Inflammatory macrophage (primary cell): ENCODE measurements around the gene MOGAT2.

Experiments used
- DNase-seq, 2 donors: peaks; one replicate each; pipeline ENCODE4 v3.0.0-alpha.2; 2020 to 2022

The MOGAT2 gene

DNA sequence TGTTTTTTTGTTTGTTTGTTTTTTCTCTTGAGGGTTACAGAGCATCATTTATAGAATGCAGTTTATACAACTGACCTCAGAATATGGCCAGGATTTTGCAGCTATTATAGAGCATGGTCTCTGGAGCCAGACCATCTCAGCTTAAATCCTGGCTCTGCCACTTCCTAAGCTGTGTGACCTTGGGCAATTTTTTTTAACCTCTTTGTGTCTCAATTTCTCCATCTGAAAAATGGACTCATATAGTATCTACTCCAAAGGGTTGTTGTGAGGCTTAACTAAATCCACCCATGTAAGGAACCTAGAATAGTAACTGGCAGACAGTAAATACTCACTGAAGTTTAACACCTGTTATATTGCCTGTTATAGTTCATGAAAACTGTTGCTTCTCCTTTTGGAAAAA is 42.6 kb downstream of the MOGAT2 start:
- DNase-seq = no peak

DNA sequence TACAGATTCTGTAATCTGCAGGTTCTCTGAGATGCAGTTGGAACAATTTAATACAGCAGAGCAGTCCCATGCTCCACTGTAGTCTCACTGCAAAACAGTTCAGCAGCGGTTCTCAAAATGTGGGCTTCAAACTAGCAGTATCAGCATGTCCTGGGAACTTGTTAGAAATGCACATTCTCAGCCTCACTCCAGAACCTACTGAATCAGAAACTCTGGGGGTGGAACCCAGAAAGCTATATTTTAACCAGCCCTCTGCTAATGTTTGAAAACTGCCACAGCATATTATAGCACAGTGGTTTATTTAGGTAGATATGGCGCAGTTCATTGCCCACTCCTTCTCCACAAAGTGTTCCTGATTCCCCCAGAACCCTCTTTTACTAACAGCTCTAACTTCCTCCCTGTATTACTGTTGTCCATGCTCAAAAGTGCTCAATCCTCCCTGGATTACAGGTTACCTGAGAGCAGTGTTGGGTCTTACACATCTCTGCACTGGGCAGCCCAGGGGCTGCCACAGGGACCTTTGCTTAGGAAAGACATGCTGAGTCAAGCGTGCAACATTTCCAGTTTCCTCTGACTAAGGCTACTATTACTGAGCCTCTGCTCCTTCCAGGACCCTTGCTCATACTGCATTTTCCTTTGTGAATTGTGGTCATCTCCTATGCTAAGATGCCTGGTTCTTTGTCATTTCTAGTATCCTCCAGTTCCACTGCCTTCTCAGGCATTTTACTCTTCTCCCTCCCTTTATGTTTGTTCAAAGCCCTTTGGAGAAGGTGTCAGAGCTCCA is 43.3 kb downstream of the MOGAT2 start:
- DNase-seq = peak in 1 of 2 donors; percentile 30

DNA sequence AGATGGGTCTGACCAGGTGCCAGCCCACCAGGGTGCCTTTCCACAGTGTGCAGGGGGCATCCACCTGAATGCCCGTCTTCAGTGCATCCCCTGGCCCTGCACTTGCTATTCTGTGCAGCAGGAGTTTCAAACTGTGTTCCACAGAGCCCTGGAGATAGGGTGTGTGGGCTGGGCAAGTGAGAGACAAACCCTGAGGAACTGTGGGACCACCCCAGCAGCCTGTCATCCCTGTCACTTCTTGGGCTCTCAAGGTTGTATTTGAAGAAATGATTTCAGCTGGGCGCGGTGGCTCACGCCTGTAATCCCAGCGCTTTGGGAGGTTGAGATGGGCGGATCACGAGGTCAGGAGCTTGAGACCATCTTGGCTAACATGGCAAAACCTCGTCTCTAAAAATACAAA is 44.5 kb downstream of the MOGAT2 start:
- DNase-seq = no peak

DNA sequence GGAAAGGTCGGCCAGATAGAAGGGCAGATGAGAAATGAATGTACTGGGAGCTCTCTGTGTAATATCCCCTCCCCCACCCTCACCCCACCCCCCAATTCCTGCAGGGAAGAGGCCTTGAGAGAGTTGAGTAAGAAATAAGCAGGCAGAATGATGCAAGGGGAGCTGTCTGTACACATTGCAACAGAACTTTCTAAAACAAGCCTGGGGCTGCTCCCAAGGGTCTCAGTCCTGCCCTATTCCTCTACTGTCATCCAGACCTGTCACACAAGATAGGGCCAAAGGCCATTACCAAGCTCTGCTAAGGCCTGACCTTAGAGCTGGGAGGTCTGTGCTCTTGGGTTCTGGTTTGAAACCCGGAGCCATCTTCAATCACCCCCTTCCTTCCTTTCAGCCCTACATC is 45.2 kb downstream of the MOGAT2 start:
- peak; percentile 40 to 51 for DNase-seq

DNA sequence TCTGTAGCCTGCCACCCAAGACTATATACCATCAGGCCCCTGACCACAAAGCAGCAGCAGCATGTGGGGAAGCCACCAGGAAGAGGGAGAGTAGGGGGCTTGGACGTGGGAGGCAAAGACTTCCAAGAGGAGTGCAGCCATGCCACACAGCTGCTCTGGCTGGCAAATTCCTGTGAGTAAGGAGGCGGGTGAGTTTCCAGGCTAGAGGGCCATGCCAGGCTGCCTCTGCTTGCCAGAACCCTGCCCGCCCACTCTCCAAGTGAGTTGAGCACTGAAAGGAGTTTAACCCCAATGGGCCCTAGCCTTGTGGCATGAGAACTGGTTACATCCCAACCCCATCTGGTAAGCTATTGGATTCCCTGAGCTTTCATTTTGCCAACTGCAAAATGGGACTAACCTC is 46.2 kb downstream of the MOGAT2 start:
- DNase-seq = no peak

DNA sequence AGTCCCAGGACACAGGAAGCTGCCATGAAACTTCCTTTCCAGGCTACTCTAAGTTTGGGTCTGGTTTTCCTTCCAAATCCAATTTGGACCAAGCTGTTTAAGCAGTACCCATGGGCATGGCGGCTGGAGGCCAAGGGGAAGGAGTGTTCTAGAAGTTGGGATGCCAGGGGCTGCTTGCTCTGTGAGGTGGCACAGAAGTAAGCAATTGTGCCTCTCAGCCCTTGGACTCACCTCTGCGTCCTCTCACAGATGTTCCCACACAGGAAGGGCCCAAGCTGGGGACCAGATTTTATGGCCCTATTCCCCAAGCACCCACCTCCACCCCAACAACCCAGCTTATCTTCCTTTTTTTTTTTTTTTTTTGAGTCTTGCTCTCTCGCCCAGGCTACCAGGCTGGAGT is 47.5 kb downstream of the MOGAT2 start:
- DNase-seq = no peak

DNA sequence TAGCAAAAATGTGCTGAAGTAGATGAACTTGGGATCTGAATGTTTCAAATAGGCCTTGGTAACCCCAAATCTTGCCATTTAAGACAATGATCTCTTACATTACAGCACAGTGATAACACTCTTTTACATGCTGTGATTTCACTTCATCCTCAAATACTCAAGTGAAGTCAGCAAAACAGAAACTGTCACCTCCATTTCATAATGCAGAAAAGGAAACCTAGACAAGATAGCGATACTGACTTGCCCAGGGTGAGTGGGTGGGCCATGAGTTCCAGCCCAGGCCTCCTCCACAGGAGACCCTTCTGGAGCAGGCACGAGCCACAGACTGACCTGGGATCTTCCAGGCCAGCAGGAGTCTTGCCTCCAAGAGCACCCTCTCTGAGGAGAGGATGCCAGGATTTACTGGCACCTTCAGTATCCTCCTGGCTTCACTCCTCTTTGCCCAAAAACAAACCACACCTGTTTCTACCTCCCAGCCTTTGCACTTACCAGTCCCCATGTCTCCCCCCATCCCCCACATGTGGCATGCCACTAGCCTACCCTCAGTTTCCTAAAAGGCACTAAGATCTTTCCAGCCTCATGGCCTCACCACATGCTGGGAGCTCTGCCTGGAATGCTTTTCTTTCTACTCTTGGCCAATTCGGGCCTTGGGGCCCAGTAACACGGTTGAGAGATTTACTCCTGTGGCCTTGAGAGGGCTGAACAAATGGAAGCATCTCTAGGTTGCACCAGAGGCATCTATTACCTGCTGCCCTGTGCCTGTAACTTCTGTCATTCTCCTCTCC is 49.0 kb downstream of the MOGAT2 start:
- no peak for DNase-seq

DNA sequence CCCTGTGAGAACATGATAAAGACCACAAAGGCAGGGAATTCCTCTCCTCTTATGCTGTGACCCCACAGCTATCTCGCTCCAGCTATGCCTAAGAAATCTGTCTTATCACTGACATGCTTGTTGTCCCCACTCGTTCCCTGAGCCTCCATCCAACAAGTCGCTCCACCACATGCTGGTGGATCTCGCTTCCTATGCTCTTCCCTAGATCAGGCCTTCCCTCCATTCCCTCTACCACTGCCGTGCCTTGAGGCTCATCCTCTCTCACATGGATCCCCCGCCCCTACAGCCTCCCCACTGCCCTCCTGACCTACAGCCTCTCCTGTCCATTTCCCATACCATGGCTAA is 49.6 kb downstream of the MOGAT2 start:
- no peak for DNase-seq

DNA sequence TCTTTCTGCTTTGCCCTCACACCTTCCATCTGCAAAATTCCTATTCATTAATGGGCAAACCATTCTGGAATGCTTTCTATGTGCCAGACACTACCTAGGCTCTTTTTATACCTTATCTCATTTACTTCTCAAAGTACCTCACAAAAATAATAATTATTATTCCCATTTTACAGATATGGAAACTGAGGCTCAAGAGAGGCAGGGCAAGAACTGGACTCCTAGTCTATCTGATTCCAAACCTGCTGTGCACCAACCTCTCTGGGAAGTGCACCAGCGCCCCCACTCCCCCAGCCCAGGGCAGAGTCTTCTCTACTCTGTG is 50.1 kb downstream of the MOGAT2 start:
- no peak for DNase-seq

DNA sequence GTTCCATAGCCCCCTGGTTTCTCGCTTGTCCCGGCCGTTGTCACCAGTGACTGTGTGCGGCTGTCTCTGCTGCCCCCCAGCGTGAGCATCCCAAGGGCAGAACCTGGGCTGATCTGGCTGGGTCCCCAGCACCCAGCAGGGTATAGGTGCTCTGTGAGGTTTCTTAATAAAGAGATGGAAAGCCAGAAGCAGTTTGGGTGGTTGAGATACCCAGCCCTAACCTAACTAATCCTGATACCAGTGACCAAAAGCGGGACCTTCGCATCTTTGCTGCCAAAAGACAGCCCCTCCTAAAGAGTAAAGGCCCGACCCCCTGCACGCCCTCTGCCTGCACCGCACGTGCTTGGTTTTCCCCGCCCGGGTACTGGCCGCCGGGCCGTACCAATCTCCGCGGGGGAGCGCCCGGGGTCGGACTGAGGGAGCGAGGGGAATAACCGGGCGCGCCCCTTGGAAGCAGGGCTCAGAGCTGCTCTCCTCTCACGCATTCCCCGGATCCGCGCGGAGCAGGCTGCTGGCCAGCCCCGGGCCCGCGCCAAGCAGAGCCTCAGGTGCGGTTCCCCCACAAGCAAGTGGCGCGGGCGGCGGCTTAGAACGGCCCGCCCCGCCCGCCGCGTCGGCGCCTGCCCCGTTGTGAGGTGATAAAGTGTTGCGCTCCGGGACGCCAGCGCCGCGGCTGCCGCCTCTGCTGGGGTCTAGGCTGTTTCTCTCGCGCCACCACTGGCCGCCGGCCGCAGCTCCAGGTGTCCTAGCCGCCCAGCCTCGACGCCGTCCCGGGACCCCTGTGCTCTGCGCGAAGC is 50.7 kb downstream of the MOGAT2 start, which contains the start of gene DGAT2:
DGAT2 (plus strand) TSS at position 667 of the 797 bp plus-strand sequence. CDS start 214 bp downstream, outside the sequence.
- DNase-seq = peak; percentile 52 to 70

DNA sequence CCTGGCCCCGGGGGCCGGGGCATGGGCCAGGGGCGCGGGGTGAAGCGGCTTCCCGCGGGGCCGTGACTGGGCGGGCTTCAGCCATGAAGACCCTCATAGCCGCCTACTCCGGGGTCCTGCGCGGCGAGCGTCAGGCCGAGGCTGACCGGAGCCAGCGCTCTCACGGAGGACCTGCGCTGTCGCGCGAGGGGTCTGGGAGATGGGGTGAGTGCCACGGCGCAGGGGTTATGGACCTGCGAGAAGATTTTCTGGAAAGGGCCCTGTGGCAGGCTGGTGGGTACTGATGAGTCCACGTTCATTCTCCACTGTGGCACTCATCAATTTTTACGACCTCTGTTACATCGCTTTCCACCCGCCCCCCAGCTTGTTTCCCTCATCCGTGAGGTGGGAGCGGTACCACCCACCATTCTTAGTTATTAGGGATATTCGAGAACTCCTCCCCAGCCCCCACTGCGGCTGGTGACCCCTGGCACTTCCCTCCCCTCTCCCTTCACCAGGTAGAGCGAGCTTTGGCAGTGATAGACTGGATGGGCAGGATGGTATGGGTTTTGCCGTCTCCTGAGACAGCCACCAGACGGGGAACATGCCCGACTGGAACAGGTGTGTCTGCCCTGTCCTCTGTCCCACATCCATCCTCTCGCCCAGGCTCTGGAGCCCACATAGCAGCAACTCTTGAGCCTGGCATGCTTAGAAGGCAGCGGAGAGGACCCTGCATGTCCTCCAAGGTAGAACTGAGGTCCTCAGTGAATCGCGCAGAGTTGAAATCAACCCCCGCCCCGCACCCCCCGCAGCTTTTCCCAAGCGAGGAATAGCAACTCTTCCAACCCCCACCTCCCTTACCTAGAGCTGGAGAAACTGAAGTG is 51.5 kb downstream of the MOGAT2 start:
- DNase-seq = no peak

DNA sequence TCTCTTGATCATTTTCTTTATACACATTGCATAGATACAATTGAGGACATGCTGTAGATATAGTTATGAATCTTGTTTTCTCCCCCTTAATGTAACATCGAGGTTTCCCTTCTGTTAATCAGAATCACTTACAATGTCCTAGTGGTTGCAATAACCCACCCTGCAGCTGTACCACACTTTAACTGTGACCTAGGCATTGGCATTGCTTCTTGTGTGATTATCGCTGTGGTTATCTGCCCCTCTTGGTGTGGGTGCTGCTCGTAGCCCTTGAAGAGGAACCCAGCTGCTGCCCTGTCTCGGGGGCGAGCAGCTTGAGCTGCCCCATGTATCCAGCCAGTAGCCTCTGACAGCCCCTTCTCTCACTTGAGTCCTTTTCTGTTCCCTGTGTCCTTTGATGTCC is 52.5 kb downstream of the MOGAT2 start:
- DNase-seq = no peak

DNA sequence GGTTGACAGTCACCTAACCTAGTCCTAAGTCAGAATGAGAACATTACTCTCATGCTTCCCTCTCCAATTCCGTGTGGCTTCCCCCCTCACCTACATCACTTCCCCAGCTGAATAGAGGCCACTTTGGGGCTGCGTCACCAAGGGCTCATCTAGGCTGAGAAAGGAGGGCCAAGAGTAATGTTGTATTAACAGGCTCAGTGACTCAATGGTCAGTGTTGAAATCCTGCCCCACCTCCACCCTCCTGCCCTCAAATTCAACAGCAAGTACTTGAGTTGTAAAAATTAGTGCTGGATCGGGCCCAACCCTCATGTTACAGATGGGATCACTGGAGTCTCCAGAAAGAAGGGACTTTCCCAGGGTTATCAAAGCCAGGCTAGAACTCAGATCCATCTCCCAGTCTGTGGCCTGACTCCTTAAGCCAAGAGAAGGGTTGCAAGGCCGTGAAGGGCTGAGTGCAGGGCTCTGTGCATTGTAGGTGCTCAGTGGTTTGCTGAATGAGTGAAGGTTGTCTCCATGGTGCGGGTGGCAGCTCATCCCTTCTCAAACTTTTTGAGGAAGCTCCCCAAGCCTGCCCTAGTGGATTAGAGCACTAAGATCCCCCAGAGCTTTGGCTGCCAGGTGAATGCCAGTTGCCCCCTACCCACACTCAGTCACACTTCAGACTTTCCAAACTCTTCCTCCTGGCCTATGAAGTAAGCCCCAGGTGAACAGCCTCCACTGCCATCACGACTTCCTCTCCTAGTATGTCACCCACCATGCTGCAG is 54.2 kb downstream of the MOGAT2 start:
- peak; percentile 77 to 88 for DNase-seq

DNA sequence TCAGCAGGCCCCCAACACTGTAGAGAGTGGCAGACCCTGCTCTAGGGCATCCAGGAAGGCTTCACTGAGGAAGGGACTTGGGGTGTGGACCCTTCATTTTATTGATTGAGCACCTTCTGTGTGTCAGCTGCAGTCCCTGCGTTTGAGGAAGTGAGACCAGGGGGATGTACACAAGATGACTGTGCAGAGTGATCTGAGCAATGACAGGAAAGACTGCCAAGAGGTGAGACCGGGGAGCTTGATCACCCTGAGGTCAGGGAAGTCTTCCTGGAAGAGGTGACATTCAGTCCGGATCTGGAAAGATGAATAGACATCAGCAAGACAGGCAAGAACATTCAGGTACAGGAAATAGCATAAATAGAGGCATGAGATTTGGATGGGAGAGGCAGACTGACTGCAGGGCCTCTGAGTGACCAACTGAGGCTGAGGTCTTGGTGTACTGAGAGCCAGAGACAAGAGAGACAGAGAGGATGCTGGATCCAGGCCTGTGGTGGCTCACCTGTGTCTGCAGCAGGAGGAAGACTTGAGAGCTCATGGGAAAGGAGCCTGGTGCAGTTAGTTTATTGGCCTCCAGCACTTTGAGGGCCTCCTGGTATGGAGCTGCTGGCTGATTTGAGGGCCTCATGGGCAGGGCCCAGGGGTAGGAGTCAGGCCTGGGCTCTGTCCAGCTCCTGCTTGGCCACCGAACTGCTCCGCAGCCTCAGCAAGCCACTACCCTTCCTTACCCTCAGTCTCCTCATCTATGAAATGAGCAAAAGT is 56.1 kb downstream of the MOGAT2 start:
- peak; percentile 52 to 71 for DNase-seq

DNA sequence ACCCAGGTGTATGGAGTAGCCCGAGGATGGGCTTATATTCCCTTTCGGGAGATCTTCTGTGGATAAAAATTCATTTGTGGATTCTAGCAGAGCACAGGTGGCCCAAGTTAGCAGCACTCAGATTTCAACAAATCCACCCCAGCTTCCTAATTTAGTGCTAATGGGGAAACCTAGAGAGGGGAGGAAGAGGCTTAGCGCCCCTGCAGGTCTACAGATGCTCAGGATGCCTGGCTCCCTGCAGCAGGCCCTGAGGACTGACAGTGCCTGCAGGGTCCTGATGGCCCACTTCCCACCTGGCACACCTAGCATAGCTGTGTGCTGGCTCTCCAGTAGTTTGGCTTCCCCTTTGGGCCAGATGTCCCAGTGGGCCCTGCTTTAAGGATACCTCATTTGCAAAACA is 57.4 kb downstream of the MOGAT2 start:
- DNase-seq = no peak

DNA sequence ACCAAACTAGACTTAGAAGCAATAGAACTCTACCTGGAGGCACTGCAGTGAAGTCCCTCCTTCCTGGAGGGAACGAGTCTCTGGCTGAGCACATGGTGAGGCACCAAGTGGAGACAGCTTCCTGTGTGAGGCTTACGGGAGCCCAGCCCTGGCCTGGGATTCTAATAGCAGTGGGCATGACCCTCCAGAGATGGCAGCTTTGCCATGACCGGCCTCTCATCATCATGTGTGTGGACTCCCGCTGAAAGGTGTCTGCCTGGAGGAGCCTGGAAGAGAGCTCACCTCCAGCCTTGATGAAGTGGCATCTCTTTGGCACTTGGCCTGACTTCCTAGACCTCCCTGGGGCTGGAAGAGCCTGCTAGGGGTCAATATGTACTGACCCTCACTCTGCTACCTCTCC is 58.9 kb downstream of the MOGAT2 start:
- no peak for DNase-seq

DNA sequence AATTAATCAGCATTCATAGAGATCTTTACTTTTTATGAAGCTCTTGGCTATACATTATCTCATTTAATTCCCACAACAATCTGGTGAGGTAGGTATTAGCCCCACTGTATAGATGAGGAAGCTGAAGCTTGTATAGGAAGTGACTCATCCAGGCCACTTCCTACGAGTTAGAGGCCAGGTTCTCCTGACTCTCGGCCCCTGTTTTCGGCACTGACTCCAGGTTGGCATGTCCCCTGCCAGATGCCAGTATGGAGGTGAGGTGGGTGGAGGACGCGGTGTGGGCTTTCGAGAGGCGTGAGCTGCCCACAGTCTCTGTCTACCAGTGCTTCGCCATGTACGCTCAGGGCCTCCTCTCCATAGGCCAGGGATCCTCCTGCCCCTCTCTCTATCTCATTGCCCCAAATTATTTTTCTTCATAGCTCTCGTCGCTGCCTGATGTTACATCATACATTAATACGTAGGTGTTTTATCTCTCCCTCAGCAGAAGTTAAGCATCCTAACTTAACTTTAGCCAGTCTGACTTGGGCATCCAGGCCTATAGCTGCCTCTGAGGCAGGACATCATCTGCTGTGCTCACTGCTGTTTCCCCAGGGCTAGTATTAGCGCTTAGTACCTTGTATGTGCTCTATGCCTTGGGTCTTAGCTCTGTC is 59.9 kb downstream of the MOGAT2 start:
- peak; percentile 60 to 69 for DNase-seq

DNA sequence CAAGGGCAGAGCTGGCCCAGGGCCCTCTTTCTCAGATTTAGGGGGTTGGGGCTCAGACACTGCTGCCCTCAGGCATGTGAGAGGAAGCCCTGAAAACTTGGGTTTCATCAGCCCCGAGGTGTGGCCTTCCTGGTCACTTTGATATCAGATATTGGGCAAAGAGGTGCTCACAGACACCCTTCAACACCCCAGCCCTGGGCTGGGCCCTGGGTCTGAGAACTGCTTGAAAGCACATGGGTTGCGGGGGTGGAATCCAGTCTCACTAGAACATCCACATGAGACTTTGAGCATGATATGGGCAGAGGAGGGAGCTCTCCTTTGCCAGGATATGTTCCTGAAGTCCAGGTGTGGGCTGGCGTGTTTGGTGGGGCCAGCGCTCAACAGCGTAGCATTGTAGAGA is 61.3 kb downstream of the MOGAT2 start:
- no peak for DNase-seq

DNA sequence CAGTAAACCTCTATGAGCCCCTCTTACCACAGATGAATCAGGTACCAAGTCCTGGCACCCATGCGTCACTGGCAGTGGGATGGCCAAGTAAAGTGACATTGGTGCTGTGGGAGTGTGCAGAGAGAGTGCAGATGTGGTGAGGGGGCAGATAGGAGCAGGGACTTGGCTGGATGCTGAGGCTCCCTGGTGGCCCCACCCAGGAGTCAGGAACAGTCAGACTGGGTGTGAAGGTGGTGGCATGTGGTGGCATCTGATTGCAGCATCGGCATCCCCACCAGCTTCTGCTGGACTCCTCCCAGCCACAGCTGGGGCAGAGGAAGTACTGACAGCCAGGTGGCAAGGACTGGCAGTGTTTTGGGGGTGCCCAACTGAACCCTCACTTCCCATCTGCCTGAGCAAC is 62.3 kb downstream of the MOGAT2 start:
- no peak for DNase-seq

DNA sequence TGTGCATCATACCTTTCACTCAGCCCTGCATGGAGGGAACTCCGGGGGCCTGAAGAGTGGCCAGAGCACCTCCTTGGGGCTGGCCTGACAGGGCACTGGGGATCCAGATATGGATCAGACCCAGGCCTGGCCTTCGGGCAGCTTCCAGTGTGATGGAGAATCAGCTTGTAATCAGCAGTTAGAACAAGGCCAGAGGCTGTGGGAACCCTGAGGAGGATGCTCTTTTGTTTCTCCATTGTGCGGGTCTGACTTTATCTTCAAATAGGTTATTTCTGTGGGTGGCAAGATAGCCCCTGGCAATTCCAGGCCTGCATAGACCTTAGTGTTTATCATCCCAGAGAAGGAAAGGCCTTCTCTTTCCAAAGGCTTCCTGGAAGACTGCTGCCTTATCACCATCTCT is 63.2 kb downstream of the MOGAT2 start:
- DNase-seq = no peak
